Prostate gland (tissue), 2 donors: Measurements from ENCODE around the gene COX6A1.

Source experiments
- POLR2AphosphoS5 ChIP-seq: sonication (generic); formaldehyde crosslinking; IDR thresholded peaks from one replicate; pipeline ENCODE4 v1.6.1; 2017; ENCODE audit warnings: antibody characterized with exemption
- TF ChIP-seq, protein P1 (sequence below), 4 experiments: fragments of 200-600 bp in 2 of 4; fragments of 450-650 bp in 2 of 4; sonication (generic) in 2 of 4; IDR thresholded peaks; 1 replicate in 3 of 4; 2 replicates in 1 of 4; pipeline ENCODE4 v1.5.1; 2016 to 2019; ENCODE audit warnings: antibody characterized with exemption in 4 of 4, mild to moderate bottlenecking in 2 of 4, moderate library complexity in 2 of 4

DNA sequence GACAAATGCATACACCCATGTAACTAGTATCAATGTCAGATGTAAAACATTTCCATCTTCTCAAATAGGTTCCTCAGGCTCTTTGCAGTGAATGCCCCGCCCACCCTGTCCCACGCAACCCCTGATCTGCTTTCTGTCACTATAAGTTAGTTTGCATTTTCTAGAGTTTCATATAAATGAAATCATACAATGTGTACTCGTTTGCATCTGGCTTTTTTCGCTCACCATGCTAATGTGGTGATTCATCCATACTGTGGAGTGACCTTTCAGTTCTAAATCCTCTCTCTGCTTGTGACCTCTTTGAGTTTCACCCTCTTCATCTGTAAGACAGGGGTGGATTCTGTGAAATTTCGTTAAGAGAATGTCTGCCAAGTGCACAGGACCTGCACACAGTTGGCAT, 38.4 kb upstream of the COX6A1 start:
- TF ChIP-seq, protein P1, sequence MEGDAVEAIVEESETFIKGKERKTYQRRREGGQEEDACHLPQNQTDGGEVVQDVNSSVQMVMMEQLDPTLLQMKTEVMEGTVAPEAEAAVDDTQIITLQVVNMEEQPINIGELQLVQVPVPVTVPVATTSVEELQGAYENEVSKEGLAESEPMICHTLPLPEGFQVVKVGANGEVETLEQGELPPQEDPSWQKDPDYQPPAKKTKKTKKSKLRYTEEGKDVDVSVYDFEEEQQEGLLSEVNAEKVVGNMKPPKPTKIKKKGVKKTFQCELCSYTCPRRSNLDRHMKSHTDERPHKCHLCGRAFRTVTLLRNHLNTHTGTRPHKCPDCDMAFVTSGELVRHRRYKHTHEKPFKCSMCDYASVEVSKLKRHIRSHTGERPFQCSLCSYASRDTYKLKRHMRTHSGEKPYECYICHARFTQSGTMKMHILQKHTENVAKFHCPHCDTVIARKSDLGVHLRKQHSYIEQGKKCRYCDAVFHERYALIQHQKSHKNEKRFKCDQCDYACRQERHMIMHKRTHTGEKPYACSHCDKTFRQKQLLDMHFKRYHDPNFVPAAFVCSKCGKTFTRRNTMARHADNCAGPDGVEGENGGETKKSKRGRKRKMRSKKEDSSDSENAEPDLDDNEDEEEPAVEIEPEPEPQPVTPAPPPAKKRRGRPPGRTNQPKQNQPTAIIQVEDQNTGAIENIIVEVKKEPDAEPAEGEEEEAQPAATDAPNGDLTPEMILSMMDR (IDR thresholded peaks at IDR 0.05): no peak
- no peak for TF ChIP-seq POLR2AphosphoS5
